ENCODE results near the gene ZNF746. TPM values are rescaled to one million over a fixed set of nuclear protein-coding genes. Genes with fewer than 3 reads are reported as not detected.
A peak's percentile ranks its signal among the peaks of the same experiment; 100 is the strongest.

Gene ZNF746
- total and polyA plus RNA-seq, 9 of the 15 experiments (the other 6 are each of a cell fraction or from before 2014, with no cell fraction given) = 1.7 to 31.6 (median 13.3) TPM

- TF ChIP-seq ZNF384 (IDR thresholded peaks at IDR 0.05; ENCODE audit: low read depth, low read length) = no peak
- no peak for TF ChIP-seq HDAC1 (IDR thresholded peaks at IDR 0.05)
- TF ChIP-seq CHCHD3 (CRISPR knock-in tag; IDR thresholded peaks at IDR 0.05) = no peak
- TF ChIP-seq BCLAF1 (IDR thresholded peaks at IDR 0.05; ENCODE audit: borderline replicate concordance in 1 of 2, control insufficient read depth in 1 of 2, low read depth in 2 of 2, low read length in 1 of 2) = no peak
- no peak for TF ChIP-seq ZNF165 (CRISPR knock-in tag; IDR thresholded peaks at IDR 0.05; ENCODE audit: borderline replicate concordance)
- TF ChIP-seq ZFP1 (CRISPR knock-in tag; IDR thresholded peaks at IDR 0.05) = peak; percentile 94
- TF ChIP-seq ZNF644 (tag; IDR thresholded peaks at IDR 0.05; ENCODE audit: low read depth) = no peak
- TF ChIP-seq PURB (CRISPR knock-in tag; IDR thresholded peaks at IDR 0.05; ENCODE audit: low read depth) = no peak
- TF ChIP-seq TAF15 (IDR thresholded peaks at IDR 0.05; ENCODE audit: low read depth, low read length) = no peak
- no peak for TF ChIP-seq ZNF551 (CRISPR knock-in tag; IDR thresholded peaks at IDR 0.05)
- TF ChIP-seq ZNF280A (IDR thresholded peaks at IDR 0.05; ENCODE audit: low read depth, partially characterized antibody) = peak; percentile 98
- no peak for TF ChIP-seq ILF3 (IDR thresholded peaks at IDR 0.05; ENCODE audit: borderline replicate concordance)
- TF ChIP-seq ZEB2 (IDR thresholded peaks at IDR 0.05) = 0 out of 2 replicates have a peak, but pooled peaks have one; percentile 25
- TF ChIP-seq MCM2 (IDR thresholded peaks at IDR 0.05; ENCODE audit: low read depth) = no peak
- TF ChIP-seq BACH1 (tag; IDR thresholded peaks at IDR 0.05) = no peak
- TF ChIP-seq SP1 (CRISPR knock-in tag; IDR thresholded peaks at IDR 0.05) = no peak
- peak; percentile 94 for TF ChIP-seq TRIM28 (IDR thresholded peaks at IDR 0.05)
- TF ChIP-seq HEY1 (CRISPR knock-in tag; IDR thresholded peaks at IDR 0.05; ENCODE audit: borderline replicate concordance) = no peak
- no peak for TF ChIP-seq ZNF584 (CRISPR knock-in tag; IDR thresholded peaks at IDR 0.05; ENCODE audit: low read depth)
- TF ChIP-seq, protein P1, sequence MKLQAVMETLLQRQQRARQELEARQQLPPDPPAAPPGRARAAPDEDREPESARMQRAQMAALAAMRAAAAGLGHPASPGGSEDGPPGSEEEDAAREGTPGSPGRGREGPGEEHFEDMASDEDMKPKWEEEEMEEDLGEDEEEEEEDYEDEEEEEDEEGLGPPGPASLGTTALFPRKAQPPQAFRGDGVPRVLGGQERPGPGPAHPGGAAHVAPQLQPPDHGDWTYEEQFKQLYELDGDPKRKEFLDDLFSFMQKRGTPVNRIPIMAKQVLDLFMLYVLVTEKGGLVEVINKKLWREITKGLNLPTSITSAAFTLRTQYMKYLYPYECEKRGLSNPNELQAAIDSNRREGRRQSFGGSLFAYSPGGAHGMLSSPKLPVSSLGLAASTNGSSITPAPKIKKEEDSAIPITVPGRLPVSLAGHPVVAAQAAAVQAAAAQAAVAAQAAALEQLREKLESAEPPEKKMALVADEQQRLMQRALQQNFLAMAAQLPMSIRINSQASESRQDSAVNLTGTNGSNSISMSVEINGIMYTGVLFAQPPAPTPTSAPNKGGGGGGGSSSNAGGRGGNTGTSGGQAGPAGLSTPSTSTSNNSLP (IDR thresholded peaks at IDR 0.05; ENCODE audit: borderline replicate concordance, low read depth, low read length) = no peak
- TF ChIP-seq, protein P2, sequence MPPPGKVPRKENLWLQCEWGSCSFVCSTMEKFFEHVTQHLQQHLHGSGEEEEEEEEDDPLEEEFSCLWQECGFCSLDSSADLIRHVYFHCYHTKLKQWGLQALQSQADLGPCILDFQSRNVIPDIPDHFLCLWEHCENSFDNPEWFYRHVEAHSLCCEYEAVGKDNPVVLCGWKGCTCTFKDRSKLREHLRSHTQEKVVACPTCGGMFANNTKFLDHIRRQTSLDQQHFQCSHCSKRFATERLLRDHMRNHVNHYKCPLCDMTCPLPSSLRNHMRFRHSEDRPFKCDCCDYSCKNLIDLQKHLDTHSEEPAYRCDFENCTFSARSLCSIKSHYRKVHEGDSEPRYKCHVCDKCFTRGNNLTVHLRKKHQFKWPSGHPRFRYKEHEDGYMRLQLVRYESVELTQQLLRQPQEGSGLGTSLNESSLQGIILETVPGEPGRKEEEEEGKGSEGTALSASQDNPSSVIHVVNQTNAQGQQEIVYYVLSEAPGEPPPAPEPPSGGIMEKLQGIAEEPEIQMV (tag; conservative IDR thresholded peaks at IDR 0.05; ENCODE audit: low read depth) = no peak
- TF ChIP-seq, protein P3, sequence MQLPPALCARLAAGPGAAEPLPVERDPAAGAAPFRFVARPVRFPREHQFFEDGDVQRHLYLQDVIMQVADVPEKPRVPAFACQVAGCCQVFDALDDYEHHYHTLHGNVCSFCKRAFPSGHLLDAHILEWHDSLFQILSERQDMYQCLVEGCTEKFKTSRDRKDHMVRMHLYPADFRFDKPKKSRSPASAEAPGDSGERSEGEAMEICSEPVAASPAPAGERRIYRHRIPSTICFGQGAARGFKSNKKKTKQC (CRISPR knock-in tag; IDR thresholded peaks at IDR 0.05) = no peak
Measured at GRCh38 chr7:149466364-149466763, 31.2 kb downstream of the ZNF746 start (continued).

All from K562 (cell line).